IPS-15b (cell line): ENCODE data around the gene TCFL5.

Experiments
- H3K27me3 ChIP-seq: one replicate; pipeline ENCODE4 v1.6.1; 2013; ENCODE audit warnings: low read length; ENCODE audit not compliant: control insufficient read depth, insufficient read depth
- H3K36me3 ChIP-seq: one replicate; pipeline ENCODE4 v1.6.1; 2013; ENCODE audit warnings: low read length; ENCODE audit not compliant: control insufficient read depth, insufficient read depth
- H3K4me1 ChIP-seq: one replicate; pipeline ENCODE4 v1.6.1; 2013; ENCODE audit warnings: mild to moderate bottlenecking, low read length; ENCODE audit not compliant: control insufficient read depth, insufficient read depth
- H3K4me3 ChIP-seq: one replicate; pipeline ENCODE4 v1.5.1; 2013; ENCODE audit warnings: low read depth, low read length
- H3K9ac ChIP-seq: one replicate; pipeline ENCODE4 v1.6.1; 2013; ENCODE audit warnings: low read depth, mild to moderate bottlenecking, low read length
- H3K9me3 ChIP-seq: one replicate; pipeline ENCODE4 v1.6.1; 2013; ENCODE audit warnings: mild to moderate bottlenecking, low read length; ENCODE audit not compliant: control insufficient read depth, insufficient read depth

The TCFL5 gene

GRCh38 chr20:62828051-62828450, 33.6 kb downstream of the TCFL5 start:
- H3K27me3 ChIP-seq = no peaks in the 10 kb centered on the region
- peaks cover 9% of the 10 kb centered on the region for H3K4me1 ChIP-seq
- H3K4me3 ChIP-seq = no peak overlapping the region
- H3K9me3 ChIP-seq = no peaks in the 10 kb centered on the region
- H3K36me3 ChIP-seq = peaks cover 29% of the 10 kb centered on the region
- no peak overlapping the region for H3K9ac ChIP-seq

- Histone ChIP-seq H3K4me1 (peaks cover 5% of the 10 kb centered on the region), H3K36me3 (peaks cover 29% of the 10 kb centered on the region), H3K27me3 (no peaks in the 10 kb centered on the region), H3K4me3 (no peak overlapping the region), H3K9ac (no peak overlapping the region), H3K9me3 (no peaks in the 10 kb centered on the region)
These were observed 34.1 kb downstream of the TCFL5 start for GRCh38 chr20:62827311-62828038.

- no peaks in the 10 kb centered on the region for H3K9me3 ChIP-seq
- no peak overlapping the region for H3K4me3 ChIP-seq
- H3K4me1 ChIP-seq = peaks cover 3% of the 10 kb centered on the region
- peaks cover 29% of the 10 kb centered on the region for H3K36me3 ChIP-seq
- no peak overlapping the region for H3K9ac ChIP-seq
- H3K27me3 ChIP-seq = no peaks in the 10 kb centered on the region
These were observed 34.8 kb downstream of the TCFL5 start for GRCh38 chr20:62826646-62827310.

DNA sequence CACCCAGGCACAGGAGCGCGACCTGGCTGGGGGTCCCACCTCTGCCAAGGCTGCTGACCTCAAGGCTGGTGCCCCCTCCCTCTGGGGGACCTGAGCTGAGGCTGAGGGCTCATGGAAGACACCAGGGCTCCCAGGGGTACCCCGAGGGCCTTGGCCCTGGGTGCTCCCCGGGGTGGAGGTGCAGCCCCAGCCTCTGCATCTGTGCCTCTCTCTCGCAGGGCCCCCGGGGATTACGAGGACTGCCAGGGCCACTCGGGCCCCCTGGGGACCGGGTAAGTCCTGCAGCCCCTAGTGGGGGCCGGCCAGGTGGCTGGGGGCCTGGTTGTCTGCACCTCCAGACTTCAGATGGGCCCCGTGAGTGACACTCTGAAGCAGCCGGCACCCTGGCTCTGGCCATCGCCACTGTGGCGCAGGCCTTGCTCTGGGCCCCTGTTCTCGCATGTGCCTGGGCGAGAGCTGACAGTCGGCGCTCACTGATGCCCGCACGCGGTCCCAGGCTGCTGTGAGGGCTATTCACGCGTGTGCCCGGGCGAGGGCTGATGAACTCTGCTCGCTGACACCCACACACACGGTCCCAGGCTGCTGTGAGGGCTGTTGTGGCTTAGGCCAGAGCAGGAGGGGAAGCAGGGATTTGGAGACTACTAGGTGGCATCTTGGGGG, 35.5 kb downstream of the TCFL5 start:
- Histone ChIP-seq H3K9me3 (no peaks in the 10 kb centered on the region), H3K9ac (no peak overlapping the region), H3K4me3 (no peak overlapping the region), H3K4me1 (peaks cover 3% of the 10 kb centered on the region), H3K27me3 (no peaks in the 10 kb centered on the region), H3K36me3 (peaks cover 30% of the 10 kb centered on the region)

DNA sequence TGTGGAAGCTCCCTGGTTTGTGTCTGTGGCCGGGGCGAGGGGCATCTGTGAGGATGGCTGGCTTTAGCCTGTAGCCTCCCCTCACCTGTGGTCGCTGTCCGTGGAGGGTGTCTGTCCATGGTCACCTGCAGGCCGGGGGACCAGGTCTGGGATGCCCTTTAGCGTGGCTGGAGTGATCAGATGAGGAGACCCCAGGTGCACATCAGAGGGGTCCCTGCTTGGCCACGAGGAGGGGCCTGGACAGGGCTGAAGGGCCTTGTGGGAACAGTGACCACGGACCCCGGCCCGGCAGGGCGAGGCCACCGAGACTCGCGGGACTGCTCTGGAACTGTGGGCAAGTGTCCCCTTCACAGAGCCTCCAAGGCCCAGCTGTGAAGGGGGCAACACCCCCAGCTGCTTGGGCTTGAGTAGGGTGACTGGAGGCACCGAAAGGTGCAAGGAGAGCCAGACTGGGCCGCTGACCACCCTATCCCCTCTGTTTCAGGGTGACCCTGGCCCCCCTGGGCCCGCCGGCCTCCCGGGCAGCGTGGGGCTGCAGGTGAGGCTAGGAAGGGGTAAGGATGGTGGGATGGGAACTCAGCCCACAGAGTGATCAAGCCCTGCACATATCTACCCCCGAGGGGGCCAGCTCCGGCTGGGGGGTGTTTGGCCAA, 36.2 kb downstream of the TCFL5 start:
- H3K4me3 ChIP-seq = no peak overlapping the region
- peaks cover 3% of the 10 kb centered on the region for H3K4me1 ChIP-seq
- no peaks in the 10 kb centered on the region for H3K9me3 ChIP-seq
- H3K27me3 ChIP-seq = no peaks in the 10 kb centered on the region
- no peak overlapping the region for H3K9ac ChIP-seq
- H3K36me3 ChIP-seq = peaks cover 25% of the 10 kb centered on the region

DNA sequence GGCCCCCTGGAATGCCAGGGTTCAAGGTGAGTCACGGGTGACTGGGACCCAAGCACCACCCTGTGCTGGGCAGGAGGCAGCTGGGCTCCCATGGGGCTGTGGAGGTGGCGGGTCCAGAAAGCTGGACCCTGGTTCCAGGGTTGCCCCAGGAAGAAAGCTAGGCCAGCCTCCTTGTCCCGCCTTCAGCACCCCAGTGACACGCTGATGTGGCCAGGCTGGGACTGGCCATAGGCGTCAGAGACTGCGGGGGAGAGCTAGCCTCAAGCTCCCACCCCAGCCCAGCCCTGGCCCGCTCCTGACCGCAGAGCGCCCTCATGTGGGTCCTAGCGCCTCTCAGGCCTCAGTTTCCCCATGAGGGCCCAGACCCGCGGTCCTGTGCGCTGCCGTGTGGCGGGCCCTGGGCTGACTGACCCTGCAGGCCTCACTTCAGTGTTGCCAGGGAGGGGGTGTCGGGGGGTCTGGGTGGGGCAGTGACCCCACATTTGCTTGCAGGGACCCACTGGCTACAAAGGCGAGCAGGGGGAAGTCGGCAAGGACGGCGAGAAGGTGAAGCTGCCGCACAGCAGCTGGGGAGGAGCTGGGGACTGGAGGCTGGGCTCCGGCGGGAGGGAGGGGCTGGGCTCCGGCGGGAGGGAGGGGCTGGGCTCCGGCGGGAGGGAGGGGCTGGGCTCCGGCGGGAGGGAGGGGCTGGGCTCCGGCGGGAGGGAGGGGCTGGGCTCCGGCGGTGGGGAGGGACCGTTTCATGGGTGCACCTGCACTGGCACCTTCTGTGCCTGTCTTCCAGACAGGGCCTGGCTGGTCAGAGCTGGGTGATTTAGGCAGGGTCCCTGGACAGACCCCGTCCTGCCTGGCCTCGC, 36.9 kb downstream of the TCFL5 start:
- Histone ChIP-seq H3K9ac (no peak overlapping the region), H3K27me3 (no peaks in the 10 kb centered on the region), H3K36me3 (peaks cover 22% of the 10 kb centered on the region), H3K4me3 (no peak overlapping the region), H3K4me1 (peaks cover 3% of the 10 kb centered on the region), H3K9me3 (no peaks in the 10 kb centered on the region)

GRCh38 chr20:62823688-62824475, 37.7 kb downstream of the TCFL5 start:
- Histone ChIP-seq H3K36me3 (peaks cover 21% of the 10 kb centered on the region), H3K4me3 (no peak overlapping the region), H3K9ac (no peak overlapping the region), H3K4me1 (peaks cover 3% of the 10 kb centered on the region), H3K27me3 (no peaks in the 10 kb centered on the region), H3K9me3 (no peaks in the 10 kb centered on the region)

DNA sequence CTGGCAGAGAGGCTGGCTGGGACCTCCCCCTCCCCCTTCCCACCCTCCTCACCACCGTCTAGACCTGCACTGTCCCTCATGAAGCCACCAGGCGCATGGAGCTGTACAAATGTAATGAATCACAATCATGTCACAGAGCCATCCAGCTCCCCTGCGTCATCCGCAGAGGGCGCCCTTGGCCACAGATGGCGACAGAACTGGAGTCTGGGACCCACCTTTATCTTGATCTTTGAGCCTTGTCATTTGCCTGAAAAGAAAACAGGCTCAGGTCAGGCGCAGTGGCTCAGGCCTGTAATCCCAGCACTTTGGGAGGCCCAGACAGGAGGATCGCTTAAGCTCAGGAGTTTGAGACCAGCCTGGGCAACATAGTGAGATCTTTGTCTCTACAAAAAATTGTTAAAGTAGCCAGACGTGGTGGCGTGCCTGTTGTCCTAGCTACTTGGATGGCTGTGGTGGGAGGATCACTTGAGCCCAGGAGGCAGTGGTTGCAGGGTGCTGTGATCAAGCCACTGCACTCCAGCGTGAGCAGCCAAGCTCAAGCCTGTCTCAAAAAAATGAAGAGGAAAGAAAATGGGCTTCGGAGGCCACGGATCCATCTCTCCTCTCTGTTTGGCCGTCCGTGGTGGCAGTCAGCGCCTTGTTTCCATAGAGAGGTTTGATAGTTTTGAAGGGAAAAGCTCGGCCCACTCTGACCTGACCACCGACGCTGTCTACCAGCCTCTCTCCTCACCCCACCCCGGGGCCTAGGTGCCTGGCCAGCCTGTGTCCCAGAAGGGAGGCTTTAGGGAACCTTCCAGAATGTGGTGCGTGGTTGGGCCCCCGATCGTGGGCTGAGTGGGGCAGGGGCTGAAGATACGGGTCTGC, 38.6 kb downstream of the TCFL5 start:
- Histone ChIP-seq H3K4me1 (peaks cover 3% of the 10 kb centered on the region), H3K9ac (peak overlapping the region; percentile 37)

DNA sequence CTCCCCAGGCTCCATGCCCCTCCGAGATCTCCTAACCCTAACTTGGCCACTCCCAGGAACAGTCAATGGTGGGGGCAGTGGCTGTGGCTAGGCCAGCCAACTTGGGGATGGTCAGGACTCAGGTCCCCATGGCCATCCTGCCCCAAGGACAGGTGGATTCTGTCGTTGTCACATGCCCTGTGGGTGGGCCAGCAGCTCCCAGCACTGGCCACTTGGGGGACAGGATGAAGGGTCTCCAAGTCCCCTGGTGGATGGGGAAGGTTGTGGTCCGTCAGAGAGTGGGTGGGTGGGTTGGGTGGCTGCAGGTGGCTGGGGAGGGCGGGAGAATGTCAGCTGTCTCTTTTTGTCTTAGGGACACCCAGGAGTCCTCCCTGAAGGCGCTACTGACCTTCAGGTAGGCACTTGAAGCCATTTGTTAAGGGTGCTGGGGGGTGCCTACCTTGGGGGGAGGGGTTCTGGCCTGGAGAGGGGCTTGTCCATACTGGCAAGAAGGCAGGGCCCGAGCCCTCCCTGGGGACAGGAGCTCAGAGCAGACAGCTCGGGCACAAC, 39.3 kb downstream of the TCFL5 start:
- no peaks in the 10 kb centered on the region for H3K9me3 ChIP-seq
- H3K9ac ChIP-seq = no peak overlapping the region
- H3K4me3 ChIP-seq = no peak overlapping the region
- H3K4me1 ChIP-seq = peaks cover 3% of the 10 kb centered on the region
- peaks cover 7% of the 10 kb centered on the region for H3K36me3 ChIP-seq
- H3K27me3 ChIP-seq = no peaks in the 10 kb centered on the region

More for the DNA sequence above, 38.6 kb downstream of the TCFL5 start:
- peaks cover 14% of the 10 kb centered on the region for H3K36me3 ChIP-seq
- no peaks in the 10 kb centered on the region for H3K27me3 ChIP-seq
- H3K9me3 ChIP-seq = no peaks in the 10 kb centered on the region
- no peak overlapping the region for H3K4me3 ChIP-seq

- Histone ChIP-seq H3K4me3 (no peak overlapping the region), H3K9me3 (no peaks in the 10 kb centered on the region), H3K27me3 (no peaks in the 10 kb centered on the region), H3K36me3 (peaks cover 7% of the 10 kb centered on the region), H3K9ac (no peak overlapping the region), H3K4me1 (peaks cover 3% of the 10 kb centered on the region)
These were observed 39.9 kb downstream of the TCFL5 start for GRCh38 chr20:62821726-62822210.
